H1 (cell line): ENCODE measurements around the gene LSM4.

Source experiments
- ATF2 ChIP-seq: IDR thresholded peaks from 2 replicates; pipeline ENCODE4 v1.6.1; 2012; ENCODE audit warnings: low read length, inconsistent platforms
- CTCF ChIP-seq, 3 experiments: IDR thresholded peaks; 1 replicate in 2 of 3; 2 replicates in 1 of 3; pipeline versions ENCODE4 v1.5.1 to v1.6.1; 2011; ENCODE audit warnings: low read length in 3 of 3, mild to moderate bottlenecking in 3 of 3, inconsistent platforms in 2 of 3, low read depth in 1 of 3, moderate library complexity in 1 of 3; ENCODE audit not compliant: insufficient read depth in 1 of 3; ENCODE audit errors: control extremely low read depth in 1 of 3
- EGR1 ChIP-seq: IDR thresholded peaks from 2 replicates; pipeline ENCODE4 v1.6.1; 2011; ENCODE audit warnings: low read depth, low read length, borderline replicate concordance
- EZH2 ChIP-seq: fragments of 200-600 bp; sonication (generic); IDR thresholded peaks from 2 replicates; pipeline ENCODE4 v1.7.1; 2012; ENCODE audit warnings: low read depth, mild to moderate bottlenecking, moderate library complexity, low read length, inconsistent platforms; ENCODE audit not compliant: severe bottlenecking
- NRF1 ChIP-seq: IDR thresholded peaks from 2 replicates; pipeline ENCODE4 v1.6.1; 2011; ENCODE audit warnings: mild to moderate bottlenecking, low read depth, low read length, improper control_type of control experiment
- PHF8 ChIP-seq: fragments of 200-600 bp; sonication (generic); conservative IDR thresholded peaks from 2 replicates; pipeline ENCODE4 v1.7.1; 2012; ENCODE audit warnings: low read depth, mild to moderate bottlenecking, inconsistent platforms, low read length, moderate library complexity
- TAF1 ChIP-seq: IDR thresholded peaks from 2 replicates; pipeline ENCODE4 v1.6.1; 2011; ENCODE audit warnings: mild to moderate bottlenecking, low read depth, low read length

- peak; percentile 33 to 45 (median 39) for TF ChIP-seq CTCF (IDR thresholded peaks at IDR 0.05; ENCODE audit: control extremely low read depth in 1 of 3, insufficient read depth in 1 of 3, low read depth in 1 of 3, low read length in 3 of 3)
- TF ChIP-seq NRF1: peak; percentile 78
- no peak for TF ChIP-seq EZH2
- peak; percentile 91 for TF ChIP-seq PHF8
- no peak for TF ChIP-seq EGR1
- TF ChIP-seq TAF1: peak; percentile 77
- TF ChIP-seq ATF2: peak; percentile 16; the same call in 1 of the 2 replicates
Measured at GRCh38 chr19:18322759-18323460, at the start of gene LSM4.
